ENCODE data around the gene ALOX15.

The ALOX15 gene

GRCh38 chr17:4588898-4589625, 52.4 kb downstream of the ALOX15 start:
- Histone ChIP-seq H3K27me3 (replicated peaks; ENCODE audit: control insufficient read depth, insufficient read depth, low read length) (no peaks in the 10 kb centered on the region; the same call in 1 of the 2 replicates), H3K4me3 (replicated peaks; ENCODE audit: low read depth, low read length) (no peak overlapping the region), H3K36me3 (ENCODE audit: control insufficient read depth, insufficient read depth, low read length) (no peaks in the 10 kb centered on the region)
- DNase-seq (ENCODE audit: extremely low read depth, insufficient read length) = no peak
- no peak for TF ChIP-seq CTCF (IDR thresholded peaks at IDR 0.05; ENCODE audit: insufficient read depth, low read length, poor library complexity, severe bottlenecking)

GRCh38 chr17:4588391-4588790, 53.1 kb downstream of the ALOX15 start:
- Histone ChIP-seq H3K36me3 (ENCODE audit: control insufficient read depth, insufficient read depth, low read length) (no peaks in the 10 kb centered on the region), H3K27me3 (replicated peaks; ENCODE audit: control insufficient read depth, insufficient read depth, low read length) (peaks cover 3% of the 10 kb centered on the region), H3K4me3 (replicated peaks; ENCODE audit: low read depth, low read length) (no peak overlapping the region)
- no peak for TF ChIP-seq CTCF (IDR thresholded peaks at IDR 0.05; ENCODE audit: insufficient read depth, low read length, poor library complexity, severe bottlenecking)
- no peak for DNase-seq (ENCODE audit: extremely low read depth, insufficient read length)

DNA sequence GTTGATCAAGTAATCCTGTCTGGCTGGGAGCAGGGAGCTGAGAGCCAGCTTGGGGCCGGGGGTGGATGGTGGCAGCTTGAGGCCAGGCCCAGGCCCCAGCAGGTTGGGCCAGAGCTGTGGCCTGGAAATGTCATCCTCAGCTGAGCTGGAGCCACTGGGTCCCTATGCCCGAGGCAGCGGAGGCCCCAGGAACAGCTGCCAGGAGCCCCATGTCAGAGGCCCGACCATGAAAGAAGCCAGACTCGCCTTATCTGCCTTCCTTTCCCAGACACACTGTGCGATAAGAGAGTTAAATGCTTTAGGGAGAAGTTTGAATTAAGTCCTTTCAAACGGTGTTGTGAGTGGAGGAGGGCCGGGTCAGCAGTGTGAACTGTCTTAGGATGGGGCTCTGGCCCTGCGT, 53.7 kb downstream of the ALOX15 start:
- peaks cover 5% of the 10 kb centered on the region for H3K27me3 ChIP-seq (replicated peaks; ENCODE audit: control insufficient read depth, insufficient read depth, low read length)

GRCh38 chr17:4587195-4587594, 54.3 kb downstream of the ALOX15 start:
- Histone ChIP-seq H3K36me3 (ENCODE audit: control insufficient read depth, insufficient read depth, low read length) (no peaks in the 10 kb centered on the region), H3K4me3 (replicated peaks; ENCODE audit: low read depth, low read length) (no peak overlapping the region), H3K27me3 (replicated peaks; ENCODE audit: control insufficient read depth, insufficient read depth, low read length) (peaks cover 5% of the 10 kb centered on the region)
- no peak for TF ChIP-seq CTCF (IDR thresholded peaks at IDR 0.05; ENCODE audit: insufficient read depth, low read length, poor library complexity, severe bottlenecking)
- DNase-seq (ENCODE audit: extremely low read depth, insufficient read length) = no peak

More for the DNA sequence above, 53.7 kb downstream of the ALOX15 start:
- DNase-seq (ENCODE audit: extremely low read depth, insufficient read length) = no peak
- H3K36me3 ChIP-seq (ENCODE audit: control insufficient read depth, insufficient read depth, low read length) = no peaks in the 10 kb centered on the region
- no peak overlapping the region for H3K4me3 ChIP-seq (replicated peaks; ENCODE audit: low read depth, low read length)
- TF ChIP-seq CTCF (IDR thresholded peaks at IDR 0.05; ENCODE audit: insufficient read depth, low read length, poor library complexity, severe bottlenecking) = no peak

DNA sequence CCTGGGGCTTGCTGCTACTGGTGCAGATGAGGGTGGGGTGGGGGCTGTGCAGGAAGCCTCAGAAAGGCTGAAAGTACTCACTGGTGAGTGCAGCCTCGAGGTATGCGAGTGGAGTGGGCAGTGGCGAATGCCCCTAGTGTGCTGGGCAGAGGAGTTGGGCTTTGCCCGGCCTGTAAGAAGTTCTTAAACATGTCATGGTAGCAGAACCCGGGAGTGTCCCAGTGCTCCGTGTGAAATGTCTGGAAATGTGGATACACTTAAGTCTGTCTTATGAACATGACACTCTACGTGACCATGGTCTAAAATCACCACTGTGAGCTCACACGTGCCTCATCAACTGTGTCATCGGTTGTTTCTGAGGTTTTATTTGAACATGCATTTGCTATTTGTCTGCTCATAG, 55.4 kb downstream of the ALOX15 start:
- no peak overlapping the region for H3K4me3 ChIP-seq (replicated peaks; ENCODE audit: low read depth, low read length)
- peaks cover 5% of the 10 kb centered on the region for H3K27me3 ChIP-seq (replicated peaks; ENCODE audit: control insufficient read depth, insufficient read depth, low read length)
- no peak for DNase-seq (ENCODE audit: extremely low read depth, insufficient read length)
- no peaks in the 10 kb centered on the region for H3K36me3 ChIP-seq (ENCODE audit: control insufficient read depth, insufficient read depth, low read length)
- no peak for TF ChIP-seq CTCF (IDR thresholded peaks at IDR 0.05; ENCODE audit: insufficient read depth, low read length, poor library complexity, severe bottlenecking)

DNA sequence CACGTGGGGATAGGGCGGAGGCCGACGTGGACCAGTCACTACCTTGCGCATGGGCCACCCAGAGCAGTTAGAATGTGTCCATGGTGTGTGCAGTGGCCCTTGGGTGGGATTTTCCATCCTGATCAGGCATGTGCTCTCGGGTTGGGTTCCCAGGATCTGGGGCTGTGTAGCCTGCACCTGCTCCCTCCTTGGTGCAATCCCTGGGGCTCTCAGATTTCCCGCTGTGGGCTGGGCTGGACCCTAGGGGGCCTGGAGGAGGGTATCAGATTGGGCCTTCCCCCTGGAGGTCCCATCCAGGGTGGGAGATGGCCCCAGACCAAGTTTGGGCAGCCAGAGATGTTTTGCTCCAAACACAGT, 55.9 kb downstream of the ALOX15 start:
- no peak for DNase-seq (ENCODE audit: extremely low read depth, insufficient read length)
- Histone ChIP-seq H3K27me3 (replicated peaks; ENCODE audit: control insufficient read depth, insufficient read depth, low read length) (peaks cover 5% of the 10 kb centered on the region), H3K4me3 (replicated peaks; ENCODE audit: low read depth, low read length) (no peak overlapping the region), H3K36me3 (ENCODE audit: control insufficient read depth, insufficient read depth, low read length) (no peaks in the 10 kb centered on the region)
- TF ChIP-seq CTCF (IDR thresholded peaks at IDR 0.05; ENCODE audit: insufficient read depth, low read length, poor library complexity, severe bottlenecking) = no peak
